HFFc6 (cell line): ENCODE data around the gene CCDC116. TPM values are rescaled to one million over a fixed set of nuclear protein-coding genes. Genes with fewer than 3 reads are reported as not detected.

Experiments
- DNase-seq: peaks from one replicate; pipeline ENCODE4 v3.0.0-alpha.2; 2018
- H3K27ac Mint-ChIP-seq: 2 replicates; pipeline ENCODE4 v1.8.0; 2020; ENCODE audit warnings: mild to moderate bottlenecking, mixed read lengths
- H3K27me3 Mint-ChIP-seq: 2 replicates; pipeline ENCODE4 v1.8.0; 2021; ENCODE audit warnings: mild to moderate bottlenecking, moderate library complexity, mixed read lengths; ENCODE audit not compliant: insufficient read depth
- H3K36me3 Mint-ChIP-seq: 2 replicates; pipeline ENCODE4 v1.8.0; 2021; ENCODE audit warnings: low read depth, mixed read lengths
- H3K4me1 Mint-ChIP-seq: 2 replicates; pipeline ENCODE4 v1.8.0; 2020; ENCODE audit warnings: low read depth, mixed read lengths
- H3K4me3 Mint-ChIP-seq: 2 replicates; pipeline ENCODE4 v1.8.0; 2020; ENCODE audit warnings: mild to moderate bottlenecking, moderate library complexity, mixed read lengths
- H3K9me3 Mint-ChIP-seq: 2 replicates; pipeline ENCODE4 v1.8.0; 2020; ENCODE audit warnings: mild to moderate bottlenecking, mixed read lengths
- total RNA-seq, 6 experiments: library from RNA; stranded (reverse); fragmentation: NEBNext Ultra II Directional; extraction: Animal tissue kit (Norgen Biotek cat#: 25700); gene quantifications; 2 replicates in 1 of 6; 3 replicates in 5 of 6; pipeline ENCODE4 v1.2.3, GENCODE V29; 2021
- TF ChIP-seq, protein P1 (sequence below): fragments of 200-600 bp; sonication (generic); IDR thresholded peaks from 2 replicates; pipeline ENCODE4 v1.5.0; 2021; ENCODE audit warnings: antibody characterized with exemption, mild to moderate bottlenecking

The CCDC116 gene
- total RNA-seq, 6 experiments from 2014 or later: 0.16 to 0.33 (median 0.23) TPM

DNA sequence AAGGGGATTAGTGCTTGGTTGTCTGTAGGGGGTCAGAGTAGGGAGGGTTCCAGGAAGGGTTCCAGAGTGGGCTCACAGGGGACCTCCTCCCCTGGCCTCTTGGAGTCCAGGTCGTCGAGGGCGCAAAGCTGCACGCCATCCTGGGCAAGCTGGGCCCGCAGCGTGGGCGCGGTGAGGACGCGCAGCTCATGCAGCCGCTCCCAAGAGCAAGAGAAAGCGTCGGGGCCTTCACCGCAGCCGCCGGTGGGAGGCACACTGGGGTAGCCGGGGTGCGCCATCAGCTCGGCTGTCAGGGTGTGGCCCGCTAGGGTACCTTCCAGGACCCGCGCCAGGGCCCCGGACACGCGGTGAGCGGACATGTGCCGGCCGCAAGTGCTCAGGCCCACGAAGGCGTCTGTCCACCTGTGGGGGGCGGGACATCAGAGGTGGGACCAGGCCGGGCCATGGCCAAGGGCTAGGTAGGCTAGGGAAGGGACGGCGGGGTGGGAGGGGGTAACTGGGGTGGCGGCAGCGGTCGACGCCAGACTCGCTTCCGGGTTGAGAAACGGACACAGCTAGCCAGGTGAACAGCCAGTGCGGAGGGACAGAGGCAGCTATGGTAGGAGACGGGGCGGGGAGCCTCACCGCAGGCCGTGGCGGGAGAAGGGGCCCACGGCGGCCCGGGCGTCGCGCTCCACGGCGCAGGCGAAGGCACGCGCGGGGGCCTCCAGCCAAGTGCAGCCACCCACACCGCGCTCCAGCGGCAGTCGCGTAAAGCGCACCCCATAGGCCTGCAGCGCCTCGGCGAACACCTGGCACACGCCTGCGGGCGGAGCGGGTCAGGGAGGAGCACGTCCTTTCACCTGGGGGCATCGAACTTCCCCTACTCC, 3.9 kb upstream of the CCDC116 start:
- no peak for DNase-seq
- TF ChIP-seq, protein P1, sequence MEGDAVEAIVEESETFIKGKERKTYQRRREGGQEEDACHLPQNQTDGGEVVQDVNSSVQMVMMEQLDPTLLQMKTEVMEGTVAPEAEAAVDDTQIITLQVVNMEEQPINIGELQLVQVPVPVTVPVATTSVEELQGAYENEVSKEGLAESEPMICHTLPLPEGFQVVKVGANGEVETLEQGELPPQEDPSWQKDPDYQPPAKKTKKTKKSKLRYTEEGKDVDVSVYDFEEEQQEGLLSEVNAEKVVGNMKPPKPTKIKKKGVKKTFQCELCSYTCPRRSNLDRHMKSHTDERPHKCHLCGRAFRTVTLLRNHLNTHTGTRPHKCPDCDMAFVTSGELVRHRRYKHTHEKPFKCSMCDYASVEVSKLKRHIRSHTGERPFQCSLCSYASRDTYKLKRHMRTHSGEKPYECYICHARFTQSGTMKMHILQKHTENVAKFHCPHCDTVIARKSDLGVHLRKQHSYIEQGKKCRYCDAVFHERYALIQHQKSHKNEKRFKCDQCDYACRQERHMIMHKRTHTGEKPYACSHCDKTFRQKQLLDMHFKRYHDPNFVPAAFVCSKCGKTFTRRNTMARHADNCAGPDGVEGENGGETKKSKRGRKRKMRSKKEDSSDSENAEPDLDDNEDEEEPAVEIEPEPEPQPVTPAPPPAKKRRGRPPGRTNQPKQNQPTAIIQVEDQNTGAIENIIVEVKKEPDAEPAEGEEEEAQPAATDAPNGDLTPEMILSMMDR: no peak
- Mint-ChIP-seq H3K4me1 (peaks cover 21% of the 10 kb centered on the region), H3K27ac (peak overlapping the region; percentile 81), H3K9me3 (no peaks in the 10 kb centered on the region; the same call in 1 of the 2 replicates), H3K27me3 (peaks cover 12% of the 10 kb centered on the region), H3K36me3 (peaks cover 8% of the 10 kb centered on the region), H3K4me3 (peak overlapping the region; percentile 90)

DNA sequence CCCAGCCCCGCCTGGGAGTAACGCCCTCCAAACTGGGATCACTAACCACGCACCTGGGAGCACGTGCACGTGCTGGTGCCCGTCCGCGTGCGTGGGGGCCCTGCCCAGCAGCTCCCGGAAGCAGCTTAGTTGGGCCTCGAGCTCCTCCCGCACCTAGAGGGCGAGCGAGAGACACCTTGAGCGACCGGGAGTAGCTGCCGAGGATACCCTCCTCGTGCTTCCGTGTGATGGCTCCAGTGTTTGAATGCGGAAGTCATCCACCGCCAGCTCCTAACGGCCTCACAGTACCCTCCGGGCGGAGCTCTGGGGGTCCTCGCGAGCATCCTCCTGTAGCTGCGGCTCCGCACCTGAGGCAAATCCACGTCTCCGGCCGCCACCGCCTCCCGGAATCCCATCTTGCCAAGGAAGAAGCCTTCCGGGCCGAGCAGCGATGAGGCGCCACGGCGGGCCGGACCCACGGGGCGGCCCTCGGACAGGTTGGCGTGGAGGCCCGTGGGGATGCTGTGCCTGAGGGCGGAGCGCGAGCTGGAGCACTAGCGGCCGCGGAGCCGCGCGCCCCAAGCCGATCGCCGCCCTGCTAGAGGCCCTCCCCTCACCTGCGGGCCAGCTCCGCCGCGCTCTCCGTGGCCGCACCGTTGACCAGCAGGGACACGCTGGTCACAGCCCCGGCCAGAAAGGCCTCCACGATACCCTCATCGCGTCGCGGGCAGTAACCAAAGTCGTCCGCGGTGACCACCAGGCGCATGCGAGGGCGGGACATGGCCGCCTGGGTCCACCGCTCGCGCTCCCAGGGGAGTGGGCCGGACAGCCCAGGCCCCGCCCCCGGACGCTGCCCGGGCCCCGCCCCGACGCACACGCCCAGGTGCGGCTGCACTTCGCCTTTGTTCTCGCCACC, 3.1 kb upstream of the CCDC116 start, which contains the start of gene YDJC:
YDJC (minus strand) TSS at position 768 of the 895 bp plus-strand sequence; CDS start at position 760, 8 bp downstream.
- H3K27ac Mint-ChIP-seq: peak within 1 kb of the TSS; percentile 81
- no peaks in the 10 kb centered on the region; the same call in 1 of the 2 replicates for H3K9me3 Mint-ChIP-seq
- H3K36me3 Mint-ChIP-seq: peaks cover 8% of the 10 kb centered on the region
- H3K4me1 Mint-ChIP-seq: peaks cover 17% of the 10 kb centered on the region
- peak within 1 kb of the TSS; percentile 90 for H3K4me3 Mint-ChIP-seq
- peak; percentile 86 for DNase-seq
- peaks cover 12% of the 10 kb centered on the region for H3K27me3 Mint-ChIP-seq
- TF ChIP-seq, protein P1: peak; percentile 94; the same call in 1 of the 2 replicates

DNA sequence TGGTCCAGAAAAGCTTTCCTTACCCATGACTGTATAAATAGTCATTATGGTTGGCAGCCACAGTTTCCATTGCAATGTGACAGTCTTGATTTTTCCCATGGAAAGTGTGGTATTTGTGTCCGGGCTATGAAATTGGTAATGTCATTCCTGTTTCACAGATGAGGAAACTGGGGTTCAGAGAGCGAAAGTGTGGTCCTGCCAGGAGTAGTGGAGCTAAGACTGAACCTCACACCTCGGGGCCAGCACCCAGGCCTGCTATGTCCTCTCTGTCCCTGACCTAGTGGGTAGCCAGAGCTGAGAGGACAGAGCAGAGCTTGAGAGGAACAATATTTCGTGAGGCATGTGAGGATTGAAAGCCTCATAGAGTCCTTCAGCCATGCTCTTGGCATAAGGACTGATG, 1.5 kb upstream of the CCDC116 start:
- TF ChIP-seq, protein P1: no peak
- Mint-ChIP-seq H3K4me1 (peaks cover 11% of the 10 kb centered on the region), H3K9me3 (no peaks in the 10 kb centered on the region; the same call in 1 of the 2 replicates), H3K27ac (no peak overlapping the region), H3K4me3 (no peak overlapping the region), H3K27me3 (peaks cover 5% of the 10 kb centered on the region), H3K36me3 (peaks cover 8% of the 10 kb centered on the region)
- DNase-seq: no peak

DNA sequence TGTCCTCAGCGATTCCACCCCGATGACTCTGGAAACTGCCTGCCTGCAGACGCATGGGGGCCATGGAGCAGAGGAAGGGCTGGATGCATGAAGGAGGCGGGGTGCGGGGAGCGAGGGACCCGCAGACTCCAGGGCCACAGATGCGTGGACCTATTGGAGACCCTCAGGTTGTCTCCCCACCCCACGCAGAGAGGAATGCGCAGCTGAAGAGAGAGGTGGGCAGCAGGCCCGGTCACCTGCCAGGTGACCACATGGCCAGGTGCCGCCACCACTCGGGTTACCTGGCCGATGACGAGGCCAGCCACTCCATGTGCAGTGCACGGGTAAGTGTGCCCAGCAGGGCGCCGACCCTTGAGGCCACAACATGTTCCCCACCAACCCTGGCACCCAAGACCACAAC, 371 bp downstream of the CCDC116 start:
- DNase-seq: no peak
- H3K4me1 Mint-ChIP-seq: peaks cover 5% of the 10 kb centered on the region
- H3K36me3 Mint-ChIP-seq: peaks cover 6% of the 10 kb centered on the region
- H3K9me3 Mint-ChIP-seq: no peaks in the 10 kb centered on the region
- H3K4me3 Mint-ChIP-seq: no peak overlapping the region
- H3K27me3 Mint-ChIP-seq: peaks cover 1% of the 10 kb centered on the region; the same call in 1 of the 2 replicates
- no peak overlapping the region for H3K27ac Mint-ChIP-seq
- TF ChIP-seq, protein P1: no peak

DNA sequence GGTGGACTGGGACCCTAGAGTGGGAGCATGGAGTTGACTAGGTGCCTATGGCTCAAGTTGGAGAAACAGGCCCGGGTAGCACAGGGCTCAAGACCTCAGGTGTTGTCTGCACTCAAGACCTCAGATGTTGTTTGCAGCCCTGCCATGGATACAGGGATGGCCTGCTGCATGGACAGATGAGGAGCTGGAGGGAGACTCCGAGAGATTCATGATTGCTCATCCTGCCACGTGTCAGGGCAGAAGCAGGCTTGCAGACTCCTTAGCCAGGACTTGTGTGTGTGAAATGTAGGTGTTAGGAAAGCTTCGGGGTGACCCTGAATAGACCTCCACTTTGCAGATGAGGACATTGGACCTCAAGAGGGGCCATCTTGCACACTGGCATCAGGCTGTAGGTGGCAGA, 921 bp downstream of the CCDC116 start:
- H3K36me3 Mint-ChIP-seq: peaks cover under 1% of the 10 kb centered on the region; the same call in 1 of the 2 replicates
- TF ChIP-seq, protein P1: no peak
- no peaks in the 10 kb centered on the region for H3K4me1 Mint-ChIP-seq
- no peak overlapping the region for H3K4me3 Mint-ChIP-seq
- no peaks in the 10 kb centered on the region for H3K9me3 Mint-ChIP-seq
- peaks cover 1% of the 10 kb centered on the region; the same call in 1 of the 2 replicates for H3K27me3 Mint-ChIP-seq
- no peak overlapping the region for H3K27ac Mint-ChIP-seq
- no peak for DNase-seq
